ENCODE data around the gene IL6ST.

GRCh38 chr5:55894135-55894534 is 100.6 kb downstream of the IL6ST start:
- TF ChIP-seq CTCF (conservative IDR thresholded peaks at IDR 0.05) (no peak), EZH2 (IDR thresholded peaks at IDR 0.05; ENCODE audit: low read depth) (no peak)

Data from PC-9 (cell line).